ENCODE data around the gene ZNF23. TPM values are rescaled to one million over a fixed set of nuclear protein-coding genes. Genes with fewer than 3 reads are reported as not detected.

The ZNF23 gene
- total and polyA plus RNA-seq, 10 of the 15 experiments (the other 5 are each of a cell fraction or from before 2014, with no cell fraction given), result 3.6 to 11.5 (median 8.7) TPM

GRCh38 chr16:71425746-71426068 lies 36.3 kb downstream of the ZNF23 start:
- no peak for TF ChIP-seq KLF5 (IDR thresholded peaks at IDR 0.05; ENCODE audit: partially characterized antibody)
- no peaks in the 10 kb centered on the region for H3K79me2 ChIP-seq (ENCODE audit: control insufficient read depth, insufficient read depth, low read length)
- no peak overlapping the region; the same call in 1 of the 2 replicates for H2AFZ ChIP-seq (ENCODE audit: control insufficient read depth, low read depth, low read length)
- BruUV-seq (replicated peaks), result no TSS peak
- no peak overlapping the region for H3K27ac ChIP-seq (ENCODE audit: control insufficient read depth, insufficient read depth)
- H4K20me1 ChIP-seq (ENCODE audit: control insufficient read depth, insufficient read depth), result no peaks in the 10 kb centered on the region; the same call in 1 of the 2 replicates
- H3K36me3 ChIP-seq (ENCODE audit: control insufficient read depth in 2 of 2, insufficient read depth in 2 of 2, low read length in 1 of 2), result no peaks in the 10 kb centered on the region
- DNase-seq (ENCODE audit: low read depth, low spot score) (no peak), ATAC-seq (no peak), FAIRE-seq (no peak)
- peak overlapping the region; percentile 40; the same call in 1 of the 2 replicates for H3K4me3 ChIP-seq
- H3K9me3 ChIP-seq (replicated peaks; ENCODE audit: control insufficient read depth, insufficient read depth, low read length), result no peaks in the 10 kb centered on the region
- RAD21 ChIA-PET (ENCODE audit: unreplicated experiment), result interaction anchor here (0.6 kb wide), 2 partner anchors 42 to 1609 kb away, joined by 3 to 4 read pairs; no protein-coding TSS in a partner anchor
- H3K4me1 ChIP-seq (ENCODE audit: control insufficient read depth, insufficient read depth, low read length), result no peaks in the 10 kb centered on the region
- intact Hi-C loops (cut with micrococcal nuclease; ENCODE audit: unreplicated experiment), result no loop called here
- POLR2A ChIA-PET, result no interaction called here
- no peak overlapping the region for H3K9ac ChIP-seq (ENCODE audit: control insufficient read depth, insufficient read depth, low read length)
- WGBS (ENCODE audit: insufficient coverage, insufficient replicate concordance, low lambda C conversion rate, missing lambda C conversion rate), result 28% methylated on average over 18 of the region's 18 CpGs
- CTCF ChIA-PET, result interaction anchor here (1.2 kb wide), 1 partner anchor 185 kb away, joined by 6 read pairs; no protein-coding TSS in a partner anchor
- no peaks in the 10 kb centered on the region; a peak in 1 of 4 replicates for H3K27me3 ChIP-seq (replicated peaks in 1 of 2; ENCODE audit: control insufficient read depth in 2 of 2, insufficient read depth in 2 of 2, low read length in 1 of 2)
- in situ Hi-C loops (cut with MboI), result no loop called here
- SMC1A ChIA-PET (ENCODE audit: uncharacterized antibody, unreplicated experiment), result no interaction called here
- peak overlapping the region; percentile 26; the same call in 1 of the 2 replicates for H3K4me2 ChIP-seq (ENCODE audit: control insufficient read depth, insufficient read depth)

- POLR2A ChIA-PET, result no interaction called here
Measured at GRCh38 chr16:71424626-71425025, 37.4 kb downstream of the ZNF23 start.

More at GRCh38 chr16:71424626-71425025, 37.4 kb downstream of the ZNF23 start:
- Histone ChIP-seq H3K9me3 (replicated peaks; ENCODE audit: control insufficient read depth, insufficient read depth, low read length) (no peaks in the 10 kb centered on the region), H3K36me3 (ENCODE audit: control insufficient read depth in 2 of 2, insufficient read depth in 2 of 2, low read length in 1 of 2) (no peaks in the 10 kb centered on the region), H4K20me1 (ENCODE audit: control insufficient read depth, insufficient read depth) (no peaks in the 10 kb centered on the region), H3K4me1 (ENCODE audit: control insufficient read depth, insufficient read depth, low read length) (no peaks in the 10 kb centered on the region), H2AFZ (ENCODE audit: control insufficient read depth, low read depth, low read length) (no peak overlapping the region), H3K79me2 (ENCODE audit: control insufficient read depth, insufficient read depth, low read length) (no peaks in the 10 kb centered on the region), H3K4me2 (ENCODE audit: control insufficient read depth, insufficient read depth) (no peak overlapping the region), H3K9ac (ENCODE audit: control insufficient read depth, insufficient read depth, low read length) (no peak overlapping the region), H3K4me3 (no peak overlapping the region), H3K27me3 (replicated peaks in 1 of 2; ENCODE audit: control insufficient read depth in 2 of 2, insufficient read depth in 2 of 2, low read length in 1 of 2) (no peaks in the 10 kb centered on the region; a peak in 1 of 4 replicates), H3K27ac (ENCODE audit: control insufficient read depth, insufficient read depth) (no peak overlapping the region)
- no TSS peak for BruUV-seq (replicated peaks)
- FAIRE-seq (no peak), ATAC-seq (no peak), DNase-seq (ENCODE audit: low read depth, low spot score) (no peak)
- ChIA-PET CTCF (interaction anchor here (1.0 to 1.6 kb wide), 2 partner anchors 14 to 75 kb away, joined by 3 to 5 read pairs; no protein-coding TSS in a partner anchor), SMC1A (ENCODE audit: uncharacterized antibody, unreplicated experiment) (interaction anchor here (1.1 kb wide), 1 partner anchor 135 kb away, joined by 3 read pairs; the partner anchor contains the start of gene CMTR2), RAD21 (ENCODE audit: unreplicated experiment) (no interaction called here)
- intact Hi-C loops (cut with micrococcal nuclease; ENCODE audit: unreplicated experiment) (no loop called here), in situ Hi-C loops (cut with MboI) (no loop called here)
- no peak for TF ChIP-seq ZBTB11 (CRISPR knock-in tag; IDR thresholded peaks at IDR 0.05)
- TF ChIP-seq RB1 (IDR thresholded peaks at IDR 0.05; ENCODE audit: borderline replicate concordance), result no peak
- no peak for TF ChIP-seq IRF4 (IDR thresholded peaks at IDR 0.05; ENCODE audit: low read depth, low read length)
- no peak for TF ChIP-seq NR2F1 (conservative IDR thresholded peaks at IDR 0.05)
- no peak for TF ChIP-seq MEF2A (IDR thresholded peaks at IDR 0.05; ENCODE audit: insufficient read depth, low read depth, low read length)
- WGBS (ENCODE audit: insufficient coverage, insufficient replicate concordance, low lambda C conversion rate, missing lambda C conversion rate), result 29% methylated on average over 6 of the region's 6 CpGs

Data from GM12878 (cell line).